ENCODE measurements around the gene PAQR9. TPM values are rescaled to one million over a fixed set of nuclear protein-coding genes. Genes with fewer than 3 reads are reported as not detected.

PAQR9 gene
- total and polyA plus RNA-seq, 9 of the 15 experiments (the other 6 are each of a cell fraction or from before 2014, with no cell fraction given): 0.04 to 0.58 (median 0.22) TPM

GRCh38 chr3:142947352-142947751 lies 16.1 kb downstream of the PAQR9 start:
- FAIRE-seq (no peak), DNase-seq (ENCODE audit: extremely low read depth in 1 of 4, low spot score in 3 of 4) (no peak), ATAC-seq (no peak)
- Histone ChIP-seq H2AFZ (ENCODE audit: low read depth, low read length) (no peak overlapping the region), H3K9ac (ENCODE audit: insufficient read depth in 1 of 2, low read depth in 2 of 2, low read length in 2 of 2) (no peak overlapping the region), H3K9me1 (ENCODE audit: control insufficient read depth, insufficient read depth, low read length) (no peaks in the 10 kb centered on the region), H3K27ac (ENCODE audit: extremely low read depth, low read depth, low read length) (no peak overlapping the region), H3K36me3 (ENCODE audit: control insufficient read depth, insufficient read depth, low read length) (no peaks in the 10 kb centered on the region), H3K4me1 (replicated peaks in 1 of 2; ENCODE audit: control insufficient read depth in 2 of 2, insufficient read depth in 2 of 2, low read length in 2 of 2) (peaks cover 5 to 6% of the 10 kb centered on the region in 2 experiments; a peak in 3 of 5 replicates), H3K4me3 (no peak overlapping the region), H3K9me3 (replicated peaks; ENCODE audit: control insufficient read depth, insufficient read depth, low read depth, low read length) (no peaks in the 10 kb centered on the region), H3K27me3 (ENCODE audit: control insufficient read depth in 2 of 2, insufficient read depth in 2 of 2, low read length in 2 of 2) (no peaks in the 10 kb centered on the region), H4K20me1 (replicated peaks; ENCODE audit: control insufficient read depth, insufficient read depth, low read length) (no peaks in the 10 kb centered on the region), H3K79me2 (ENCODE audit: control insufficient read depth, insufficient read depth, low read length) (no peaks in the 10 kb centered on the region), H3K4me2 (ENCODE audit: insufficient read depth, low read length) (no peak overlapping the region)
- CTCF ChIA-PET (ENCODE audit: low intra/inter-chr PET ratio): no interaction called here
- no TSS peak for BruUV-seq (replicated peaks)
- intact Hi-C loops (cut with micrococcal nuclease): no loop called here
- in situ Hi-C loops (cut with MboI): no loop called here
- 68% methylated on average over 7 of the region's 35 CpGs for WGBS (ENCODE audit: insufficient coverage, low coverage, missing lambda C conversion rate)
- POLR2A ChIA-PET: interaction anchor here (1.3 kb wide), 1 partner anchor 18 kb away, joined by 3 read pairs; no protein-coding TSS in a partner anchor
- peak; percentile 61; the same call in 1 of the 2 replicates for TF ChIP-seq ZBTB33 (CRISPR knock-in tag; IDR thresholded peaks at IDR 0.05)
- TF ChIP-seq CREBBP (IDR thresholded peaks at IDR 0.05; ENCODE audit: low read depth, low read length): no peak

- TF ChIP-seq ASH1L (IDR thresholded peaks at IDR 0.05; ENCODE audit: borderline replicate concordance, low read depth, partially characterized antibody) (no peak), ZNF592 (IDR thresholded peaks at IDR 0.05) (0 out of 2 replicates have a peak, but pooled peaks have one; percentile 52)
- ChIA-PET CTCF (ENCODE audit: low intra/inter-chr PET ratio) (no interaction called here), POLR2A (interaction anchor here (1.3 kb wide), 1 partner anchor 19 kb away, joined by 3 read pairs; no protein-coding TSS in a partner anchor)
- BruUV-seq (replicated peaks): no TSS peak
- Histone ChIP-seq H3K9me1 (ENCODE audit: control insufficient read depth, insufficient read depth, low read length) (no peaks in the 10 kb centered on the region), H4K20me1 (replicated peaks; ENCODE audit: control insufficient read depth, insufficient read depth, low read length) (no peaks in the 10 kb centered on the region), H3K27me3 (ENCODE audit: control insufficient read depth in 2 of 2, insufficient read depth in 2 of 2, low read length in 2 of 2) (no peaks in the 10 kb centered on the region), H3K4me3 (no peak overlapping the region), H3K4me2 (ENCODE audit: insufficient read depth, low read length) (no peak overlapping the region), H3K9ac (ENCODE audit: insufficient read depth in 1 of 2, low read depth in 2 of 2, low read length in 2 of 2) (no peak overlapping the region), H3K79me2 (ENCODE audit: control insufficient read depth, insufficient read depth, low read length) (no peaks in the 10 kb centered on the region), H3K36me3 (ENCODE audit: control insufficient read depth, insufficient read depth, low read length) (no peaks in the 10 kb centered on the region), H3K9me3 (replicated peaks; ENCODE audit: control insufficient read depth, insufficient read depth, low read depth, low read length) (no peaks in the 10 kb centered on the region), H3K27ac (ENCODE audit: extremely low read depth, low read depth, low read length) (no peak overlapping the region), H2AFZ (ENCODE audit: low read depth, low read length) (no peak overlapping the region), H3K4me1 (replicated peaks in 1 of 2; ENCODE audit: control insufficient read depth in 2 of 2, insufficient read depth in 2 of 2, low read length in 2 of 2) (peaks cover 3 to 5% of the 10 kb centered on the region in 2 experiments; a peak in 2 of 5 replicates)
- DNase-seq (ENCODE audit: extremely low read depth in 1 of 4, low spot score in 3 of 4) (no peak), ATAC-seq (no peak), FAIRE-seq (no peak)
- WGBS (ENCODE audit: insufficient coverage, low coverage, missing lambda C conversion rate): 44% methylated on average over 8 of the region's 8 CpGs
- intact Hi-C loops (cut with micrococcal nuclease) (no loop called here), in situ Hi-C loops (cut with MboI) (no loop called here)
Measured at GRCh38 chr3:142946861-142947260, 16.6 kb downstream of the PAQR9 start.

Measured in K562 (cell line).